Nephron (organoid): ENCODE measurements around the gene PPP2R2C.

ENCODE experiments used
- H3K27ac Mint-ChIP-seq, 3 experiments: 2 replicates each; pipeline ENCODE4 v1.8.0; 2020; ENCODE audit warnings: mixed read lengths in 3 of 3, mild to moderate bottlenecking in 2 of 3, moderate library complexity in 1 of 3
- H3K27me3 Mint-ChIP-seq: 2 replicates; pipeline ENCODE4 v1.8.0; 2021; ENCODE audit warnings: low read depth, mild to moderate bottlenecking, moderate library complexity, mixed read lengths
- H3K36me3 Mint-ChIP-seq: 2 replicates; pipeline ENCODE4 v1.8.0; 2020; ENCODE audit warnings: low read depth, mixed read lengths
- H3K4me1 Mint-ChIP-seq: 2 replicates; pipeline ENCODE4 v1.8.0; 2020; ENCODE audit warnings: mixed read lengths
- H3K4me3 Mint-ChIP-seq, 3 experiments: 2 replicates each; pipeline ENCODE4 v1.8.0; 2020; ENCODE audit warnings: mild to moderate bottlenecking in 3 of 3, mixed read lengths in 3 of 3, moderate library complexity in 2 of 3
- H3K9me3 Mint-ChIP-seq: 2 replicates; pipeline ENCODE4 v1.8.0; 2020; ENCODE audit warnings: mixed read lengths
- CTCF ChIP-seq, 3 experiments: fragments of 200-600 bp; sonication (generic); IDR thresholded peaks; one replicate each; pipeline ENCODE4 v1.5.0; 2021; ENCODE audit warnings: antibody characterized with exemption in 3 of 3; ENCODE audit not compliant: unreplicated experiment in 3 of 3

The PPP2R2C gene

GRCh38 chr4:6292376-6293096 is 179.9 kb downstream of the PPP2R2C start:
- peaks cover 41% of the 10 kb centered on the region for H3K36me3 Mint-ChIP-seq
- no peak overlapping the region for H3K27ac Mint-ChIP-seq
- no peaks in the 10 kb centered on the region for H3K27me3 Mint-ChIP-seq
- no peaks in the 10 kb centered on the region for H3K4me1 Mint-ChIP-seq
- H3K4me3 Mint-ChIP-seq, result no peak overlapping the region
- no peak for TF ChIP-seq CTCF (IDR thresholded peaks at IDR 0.05; ENCODE audit: unreplicated experiment in 3 of 3)
- no peaks in the 10 kb centered on the region for H3K9me3 Mint-ChIP-seq

- no peaks in the 10 kb centered on the region for H3K9me3 Mint-ChIP-seq
These were observed 180.6 kb downstream of the PPP2R2C start for GRCh38 chr4:6291784-6292297.

GRCh38 chr4:6290769-6291547 is 181.5 kb downstream of the PPP2R2C start:
- no peak overlapping the region for H3K27ac Mint-ChIP-seq
- H3K27me3 Mint-ChIP-seq, result no peaks in the 10 kb centered on the region
- peaks cover 42% of the 10 kb centered on the region for H3K36me3 Mint-ChIP-seq
- no peaks in the 10 kb centered on the region for H3K4me1 Mint-ChIP-seq
- no peak for TF ChIP-seq CTCF (IDR thresholded peaks at IDR 0.05; ENCODE audit: unreplicated experiment in 3 of 3)
- H3K4me3 Mint-ChIP-seq, result no peak overlapping the region
- no peaks in the 10 kb centered on the region for H3K9me3 Mint-ChIP-seq

More at GRCh38 chr4:6291784-6292297, 180.6 kb downstream of the PPP2R2C start:
- no peak overlapping the region for H3K27ac Mint-ChIP-seq
- peaks cover 39% of the 10 kb centered on the region for H3K36me3 Mint-ChIP-seq
- H3K4me1 Mint-ChIP-seq, result no peaks in the 10 kb centered on the region
- H3K4me3 Mint-ChIP-seq, result no peak overlapping the region
- H3K27me3 Mint-ChIP-seq, result no peaks in the 10 kb centered on the region
- TF ChIP-seq CTCF (IDR thresholded peaks at IDR 0.05; ENCODE audit: unreplicated experiment in 3 of 3), result no peak

- H3K4me1 Mint-ChIP-seq, result no peaks in the 10 kb centered on the region
- H3K27me3 Mint-ChIP-seq, result no peaks in the 10 kb centered on the region
- no peak for TF ChIP-seq CTCF (IDR thresholded peaks at IDR 0.05; ENCODE audit: unreplicated experiment in 3 of 3)
- H3K27ac Mint-ChIP-seq, result no peak overlapping the region
- no peaks in the 10 kb centered on the region for H3K9me3 Mint-ChIP-seq
- H3K36me3 Mint-ChIP-seq, result peaks cover 36% of the 10 kb centered on the region
- H3K4me3 Mint-ChIP-seq, result no peak overlapping the region
These were observed 182.2 kb downstream of the PPP2R2C start for GRCh38 chr4:6290256-6290655.

GRCh38 chr4:6288871-6289270 is 183.5 kb downstream of the PPP2R2C start:
- no peaks in the 10 kb centered on the region for H3K4me1 Mint-ChIP-seq
- no peak for TF ChIP-seq CTCF (IDR thresholded peaks at IDR 0.05; ENCODE audit: unreplicated experiment in 3 of 3)
- H3K27me3 Mint-ChIP-seq, result no peaks in the 10 kb centered on the region
- no peaks in the 10 kb centered on the region for H3K9me3 Mint-ChIP-seq
- H3K4me3 Mint-ChIP-seq, result no peak overlapping the region
- H3K36me3 Mint-ChIP-seq, result peaks cover 29% of the 10 kb centered on the region
- H3K27ac Mint-ChIP-seq, result no peak overlapping the region
